Parathyroid adenoma (tissue), 2 donors: ENCODE measurements around the gene ZNF814.
"Not testable (repeated sequence)": the region's sequence is repeated elsewhere in the genome, so short reads cannot be mapped to it uniquely, and the experiment has no call there.

Experiments used
- H2AFZ ChIP-seq: fragments of 300-600 bp; sonication (generic); one replicate; pipeline ENCODE4 v1.7.0; 2017; ENCODE audit warnings: antibody characterized with exemption, mild to moderate bottlenecking
- H3K27ac ChIP-seq: fragments of 300-600 bp; sonication (generic); one replicate; pipeline ENCODE4 v1.7.0; 2017
- H3K27me3 ChIP-seq: fragments of 300-600 bp; sonication (generic); one replicate; pipeline ENCODE4 v1.7.0; 2017; ENCODE audit warnings: low read length; ENCODE audit not compliant: control insufficient read depth, insufficient read depth
- H3K36me3 ChIP-seq: fragments of 300-600 bp; sonication (generic); one replicate; pipeline ENCODE4 v1.7.0; 2017; ENCODE audit warnings: low read length; ENCODE audit not compliant: control insufficient read depth, insufficient read depth
- H3K4me1 ChIP-seq: fragments of 300-600 bp; sonication (generic); one replicate; pipeline ENCODE4 v1.7.0; 2017; ENCODE audit warnings: control low read depth
- H3K4me2 ChIP-seq: fragments of 300-600 bp; sonication (generic); one replicate; pipeline ENCODE4 v1.7.0; 2017; ENCODE audit warnings: low read length
- H3K4me3 ChIP-seq: fragments of 300-600 bp; sonication (generic); one replicate; pipeline ENCODE4 v1.7.0; 2017; ENCODE audit warnings: low read depth, low read length
- H3K79me2 ChIP-seq: fragments of 300-600 bp; sonication (generic); one replicate; pipeline ENCODE4 v1.7.0; 2017; ENCODE audit warnings: control low read depth
- H3K9ac ChIP-seq: fragments of 300-600 bp; sonication (generic); one replicate; pipeline ENCODE4 v1.7.0; 2017; ENCODE audit warnings: mild to moderate bottlenecking
- H3K9me3 ChIP-seq: fragments of 300-600 bp; sonication (generic); one replicate; pipeline ENCODE4 v1.7.0; 2017; ENCODE audit warnings: low read length; ENCODE audit not compliant: control insufficient read depth
- TF ChIP-seq, protein P1 (sequence below): fragments of 300-600 bp; sonication (generic); IDR thresholded peaks from one replicate; pipeline ENCODE4 v1.7.0; 2017; ENCODE audit warnings: antibody characterized with exemption, mild to moderate bottlenecking
- donor health status: primary hyperparathyroidism.

Gene ZNF814

DNA sequence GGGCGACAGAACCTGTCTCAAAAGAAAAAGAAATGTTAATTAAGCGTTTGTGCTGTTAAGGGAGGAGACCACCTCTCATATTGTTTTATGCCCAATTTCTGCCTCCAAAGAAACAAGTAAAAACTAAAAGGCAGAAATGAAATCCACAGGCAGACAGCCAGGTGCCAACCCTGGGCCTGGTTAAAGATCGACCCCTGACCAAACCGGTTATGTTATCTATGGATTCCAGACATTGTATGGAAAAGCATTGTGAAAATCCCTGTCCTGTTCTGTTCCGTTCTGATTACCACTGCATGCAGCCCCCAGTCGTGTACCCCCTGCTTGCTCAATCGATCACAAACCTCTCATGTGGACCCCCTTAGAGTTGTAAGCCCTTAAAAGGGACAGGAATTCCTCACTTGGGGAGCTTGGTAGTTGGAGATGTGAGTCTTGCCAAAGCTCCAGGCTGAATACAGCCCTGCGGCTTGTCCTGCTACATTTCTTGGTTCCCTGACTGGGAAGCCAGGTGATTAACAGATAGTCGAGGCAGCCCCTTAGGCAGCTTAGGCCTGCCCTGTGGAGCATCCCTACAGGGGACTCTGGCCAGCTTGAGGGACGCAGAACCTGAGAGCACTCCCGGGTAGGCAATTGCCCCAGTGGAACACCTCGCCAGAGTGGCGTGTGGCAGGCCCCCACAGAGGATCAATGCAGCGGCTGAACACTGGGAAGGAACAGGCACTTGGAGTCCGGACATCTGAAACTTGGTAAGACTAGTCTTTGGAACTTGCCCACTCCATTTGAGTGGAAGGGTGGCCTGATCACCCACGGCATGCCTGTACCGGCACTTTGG lies 73.4 kb downstream of the ZNF814 start:
- Histone ChIP-seq H3K9ac (no peak overlapping the region), H3K4me2 (peak overlapping the region; percentile 92), H3K27ac (peak overlapping the region; percentile 78), H3K27me3 (no peaks in the 10 kb centered on the region), H3K4me3 (peak overlapping the region; percentile 94), H3K36me3 (no peaks in the 10 kb centered on the region), H3K79me2 (peaks cover 13% of the 10 kb centered on the region), H2AFZ (peak overlapping the region; percentile 87), H3K9me3 (no peaks in the 10 kb centered on the region), H3K4me1 (peaks cover 11% of the 10 kb centered on the region)
- TF ChIP-seq, protein P1, sequence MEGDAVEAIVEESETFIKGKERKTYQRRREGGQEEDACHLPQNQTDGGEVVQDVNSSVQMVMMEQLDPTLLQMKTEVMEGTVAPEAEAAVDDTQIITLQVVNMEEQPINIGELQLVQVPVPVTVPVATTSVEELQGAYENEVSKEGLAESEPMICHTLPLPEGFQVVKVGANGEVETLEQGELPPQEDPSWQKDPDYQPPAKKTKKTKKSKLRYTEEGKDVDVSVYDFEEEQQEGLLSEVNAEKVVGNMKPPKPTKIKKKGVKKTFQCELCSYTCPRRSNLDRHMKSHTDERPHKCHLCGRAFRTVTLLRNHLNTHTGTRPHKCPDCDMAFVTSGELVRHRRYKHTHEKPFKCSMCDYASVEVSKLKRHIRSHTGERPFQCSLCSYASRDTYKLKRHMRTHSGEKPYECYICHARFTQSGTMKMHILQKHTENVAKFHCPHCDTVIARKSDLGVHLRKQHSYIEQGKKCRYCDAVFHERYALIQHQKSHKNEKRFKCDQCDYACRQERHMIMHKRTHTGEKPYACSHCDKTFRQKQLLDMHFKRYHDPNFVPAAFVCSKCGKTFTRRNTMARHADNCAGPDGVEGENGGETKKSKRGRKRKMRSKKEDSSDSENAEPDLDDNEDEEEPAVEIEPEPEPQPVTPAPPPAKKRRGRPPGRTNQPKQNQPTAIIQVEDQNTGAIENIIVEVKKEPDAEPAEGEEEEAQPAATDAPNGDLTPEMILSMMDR = no peak

DNA sequence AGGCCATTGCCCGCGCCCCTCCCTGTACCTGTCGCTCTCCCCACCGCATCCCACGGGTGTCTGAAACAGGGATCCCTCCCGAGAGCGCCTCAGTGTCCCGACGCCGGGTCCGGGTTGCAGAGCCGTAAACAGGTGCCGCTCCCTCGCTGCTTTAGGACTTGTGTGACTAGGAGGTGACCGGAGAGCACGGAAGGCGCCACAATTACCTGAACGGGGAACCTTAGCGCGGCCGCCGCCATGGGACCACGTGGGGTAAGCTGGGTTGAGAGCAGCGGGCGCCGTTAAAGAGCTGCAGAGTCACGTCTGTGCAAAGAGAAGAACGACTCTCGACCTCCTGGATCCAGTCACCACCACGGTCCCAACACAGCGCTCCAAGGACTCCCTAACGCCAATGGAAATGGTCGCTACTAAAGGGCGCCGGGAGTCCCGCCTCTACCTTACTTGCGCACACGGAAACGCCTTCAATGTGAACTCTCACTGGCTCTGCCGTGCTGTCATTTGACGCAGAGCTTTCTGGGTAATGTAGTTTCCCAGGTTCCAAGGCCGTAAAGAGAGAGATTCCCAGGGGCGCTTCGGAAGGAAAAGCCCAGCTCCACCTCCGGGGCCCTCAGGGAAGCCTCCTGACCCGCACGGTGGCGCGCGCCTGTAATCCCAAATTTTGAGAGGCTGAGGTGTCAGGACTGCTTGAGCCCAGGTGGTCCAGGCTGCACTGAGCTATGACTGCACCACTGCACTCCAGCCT lies 74.2 kb downstream of the ZNF814 start, which contains the start of gene ZNF552:
ZNF552 (minus strand) TSS at position 409 of the 742 bp plus-strand sequence; CDS start at position 239, 170 bp downstream.
- H3K9ac ChIP-seq = peak within 1 kb of the TSS; percentile 1
- TF ChIP-seq, protein P1 = no peak
- peak within 1 kb of the TSS; percentile 87 for H2AFZ ChIP-seq
- no peaks in the 10 kb centered on the region for H3K27me3 ChIP-seq
- no peaks in the 10 kb centered on the region for H3K36me3 ChIP-seq
- peaks cover 13% of the 10 kb centered on the region for H3K4me1 ChIP-seq
- peak within 1 kb of the TSS; percentile 94 for H3K4me3 ChIP-seq
- peak within 1 kb of the TSS; percentile 92 for H3K4me2 ChIP-seq
- H3K79me2 ChIP-seq = peaks cover 16% of the 10 kb centered on the region
- no peaks in the 10 kb centered on the region for H3K9me3 ChIP-seq
- peak within 1 kb of the TSS; percentile 78 for H3K27ac ChIP-seq

GRCh38 chr19:57813919-57814504 lies 74.8 kb downstream of the ZNF814 start:
- Histone ChIP-seq H3K4me3 (peak overlapping the region; percentile 94), H3K4me2 (peak overlapping the region; percentile 92), H3K27me3 (no peaks in the 10 kb centered on the region), H3K79me2 (peaks cover 16% of the 10 kb centered on the region), H3K9ac (peak overlapping the region; percentile 1), H3K4me1 (peaks cover 13% of the 10 kb centered on the region), H3K9me3 (no peaks in the 10 kb centered on the region), H2AFZ (peak overlapping the region; percentile 87), H3K27ac (peak overlapping the region; percentile 78), H3K36me3 (no peaks in the 10 kb centered on the region)
- TF ChIP-seq, protein P1 = no peak

- not testable (repeated sequence) for H2AFZ ChIP-seq, H3K9me3 ChIP-seq, H3K27me3 ChIP-seq, H3K36me3 ChIP-seq, H3K9ac ChIP-seq
- Histone ChIP-seq H3K79me2 (peaks cover 18% of the 10 kb centered on the region), H3K27ac (peak overlapping the region; percentile 78), H3K4me1 (peaks cover 13% of the 10 kb centered on the region), H3K4me2 (peak overlapping the region; percentile 92), H3K4me3 (peak overlapping the region; percentile 94)
Measured at GRCh38 chr19:57812975-57813820, 75.6 kb downstream of the ZNF814 start.
